ENCODE results near the gene NXNL1. TPM values are rescaled to one million over a fixed set of nuclear protein-coding genes. Genes with fewer than 3 reads are reported as not detected.
A peak's percentile ranks its signal among the peaks of the same experiment; 100 is the strongest.

NXNL1 gene
- total and polyA plus RNA-seq, 2 experiments from 2014 or later = not detected

- TF ChIP-seq ZNF331 (CRISPR knock-in tag; IDR thresholded peaks at IDR 0.05; ENCODE audit: low read depth) (no peak), ETS1 (IDR thresholded peaks at IDR 0.05) (no peak), STAT1 (IDR thresholded peaks at IDR 0.05; ENCODE audit: unreplicated experiment) (no peak), EZH2phosphoT487 (IDR thresholded peaks at IDR 0.05; ENCODE audit: unreplicated experiment) (no peak), EZH2 (IDR thresholded peaks at IDR 0.05; ENCODE audit: low read depth, unreplicated experiment) (no peak), ZNF114 (CRISPR knock-in tag; IDR thresholded peaks at IDR 0.05) (no peak), POLR2AphosphoS5 (IDR thresholded peaks at IDR 0.05; ENCODE audit: low read depth) (no peak), JUNB (IDR thresholded peaks at IDR 0.05; ENCODE audit: unreplicated experiment) (no peak), NANOG (IDR thresholded peaks at IDR 0.05; ENCODE audit: borderline replicate concordance) (no peak), ZNF462 (CRISPR knock-in tag; IDR thresholded peaks at IDR 0.05) (no peak), CREB1 (CRISPR knock-in tag; IDR thresholded peaks at IDR 0.05; ENCODE audit: low read depth) (no peak)
- TF ChIP-seq, protein P1, sequence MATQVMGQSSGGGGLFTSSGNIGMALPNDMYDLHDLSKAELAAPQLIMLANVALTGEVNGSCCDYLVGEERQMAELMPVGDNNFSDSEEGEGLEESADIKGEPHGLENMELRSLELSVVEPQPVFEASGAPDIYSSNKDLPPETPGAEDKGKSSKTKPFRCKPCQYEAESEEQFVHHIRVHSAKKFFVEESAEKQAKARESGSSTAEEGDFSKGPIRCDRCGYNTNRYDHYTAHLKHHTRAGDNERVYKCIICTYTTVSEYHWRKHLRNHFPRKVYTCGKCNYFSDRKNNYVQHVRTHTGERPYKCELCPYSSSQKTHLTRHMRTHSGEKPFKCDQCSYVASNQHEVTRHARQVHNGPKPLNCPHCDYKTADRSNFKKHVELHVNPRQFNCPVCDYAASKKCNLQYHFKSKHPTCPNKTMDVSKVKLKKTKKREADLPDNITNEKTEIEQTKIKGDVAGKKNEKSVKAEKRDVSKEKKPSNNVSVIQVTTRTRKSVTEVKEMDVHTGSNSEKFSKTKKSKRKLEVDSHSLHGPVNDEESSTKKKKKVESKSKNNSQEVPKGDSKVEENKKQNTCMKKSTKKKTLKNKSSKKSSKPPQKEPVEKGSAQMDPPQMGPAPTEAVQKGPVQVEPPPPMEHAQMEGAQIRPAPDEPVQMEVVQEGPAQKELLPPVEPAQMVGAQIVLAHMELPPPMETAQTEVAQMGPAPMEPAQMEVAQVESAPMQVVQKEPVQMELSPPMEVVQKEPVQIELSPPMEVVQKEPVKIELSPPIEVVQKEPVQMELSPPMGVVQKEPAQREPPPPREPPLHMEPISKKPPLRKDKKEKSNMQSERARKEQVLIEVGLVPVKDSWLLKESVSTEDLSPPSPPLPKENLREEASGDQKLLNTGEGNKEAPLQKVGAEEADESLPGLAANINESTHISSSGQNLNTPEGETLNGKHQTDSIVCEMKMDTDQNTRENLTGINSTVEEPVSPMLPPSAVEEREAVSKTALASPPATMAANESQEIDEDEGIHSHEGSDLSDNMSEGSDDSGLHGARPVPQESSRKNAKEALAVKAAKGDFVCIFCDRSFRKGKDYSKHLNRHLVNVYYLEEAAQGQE (IDR thresholded peaks at IDR 0.05; ENCODE audit: unreplicated experiment) = no peak
- Mint-ChIP-seq H3K4me3 (no peak overlapping the region), H3K36me3 (ENCODE audit: low read depth) (no peaks in the 10 kb centered on the region), H3K9me3 (no peaks in the 10 kb centered on the region; the same call in 2 of the 3 replicates), H3K4me1 (peaks cover 24% of the 10 kb centered on the region), H3K27me3 (ENCODE audit: insufficient read depth, low read depth, poor library complexity) (peaks cover 19% of the 10 kb centered on the region), H3K27ac (no peak overlapping the region)
- H3K36me3 ChIP-seq (ENCODE audit: insufficient read depth) = no peaks in the 10 kb centered on the region
- H3K79me2 ChIP-seq (replicated peaks; ENCODE audit: insufficient read depth) = no peaks in the 10 kb centered on the region
- H3F3A ChIP-seq (replicated peaks; ENCODE audit: low read depth) = peaks cover 14% of the 10 kb centered on the region
- H3K4me1 ChIP-seq (ENCODE audit: insufficient read depth) = peaks cover 13% of the 10 kb centered on the region
- H2AFZ ChIP-seq = no peak overlapping the region
- no peaks in the 10 kb centered on the region for H4K20me1 ChIP-seq (replicated peaks; ENCODE audit: insufficient read depth)
- no peak overlapping the region for H3K27ac ChIP-seq (ENCODE audit: low read depth)
- peak overlapping the region; percentile 40; the same call in 1 of the 2 replicates for H3K4me2 ChIP-seq
- H3K9me2 ChIP-seq (ENCODE audit: insufficient read depth) = no peaks in the 10 kb centered on the region
- ATAC-seq (no peak), DNase-seq (ENCODE audit: low spot score) (no peak)
- no peak overlapping the region for H3K4me3 ChIP-seq
- peaks cover 6% of the 10 kb centered on the region; the same call in 1 of the 2 replicates for H3K27me3 ChIP-seq (ENCODE audit: insufficient read depth)
Measured at GRCh38 chr19:17500447-17501198, 39.9 kb upstream of the NXNL1 start.
